ENCODE results near the gene PLXDC2. TPM values are rescaled to one million over a fixed set of nuclear protein-coding genes. Genes with fewer than 3 reads are reported as not detected.

The PLXDC2 gene
- total RNA-seq, 1 experiment from 2014 or later, result 0.21 TPM

DNA sequence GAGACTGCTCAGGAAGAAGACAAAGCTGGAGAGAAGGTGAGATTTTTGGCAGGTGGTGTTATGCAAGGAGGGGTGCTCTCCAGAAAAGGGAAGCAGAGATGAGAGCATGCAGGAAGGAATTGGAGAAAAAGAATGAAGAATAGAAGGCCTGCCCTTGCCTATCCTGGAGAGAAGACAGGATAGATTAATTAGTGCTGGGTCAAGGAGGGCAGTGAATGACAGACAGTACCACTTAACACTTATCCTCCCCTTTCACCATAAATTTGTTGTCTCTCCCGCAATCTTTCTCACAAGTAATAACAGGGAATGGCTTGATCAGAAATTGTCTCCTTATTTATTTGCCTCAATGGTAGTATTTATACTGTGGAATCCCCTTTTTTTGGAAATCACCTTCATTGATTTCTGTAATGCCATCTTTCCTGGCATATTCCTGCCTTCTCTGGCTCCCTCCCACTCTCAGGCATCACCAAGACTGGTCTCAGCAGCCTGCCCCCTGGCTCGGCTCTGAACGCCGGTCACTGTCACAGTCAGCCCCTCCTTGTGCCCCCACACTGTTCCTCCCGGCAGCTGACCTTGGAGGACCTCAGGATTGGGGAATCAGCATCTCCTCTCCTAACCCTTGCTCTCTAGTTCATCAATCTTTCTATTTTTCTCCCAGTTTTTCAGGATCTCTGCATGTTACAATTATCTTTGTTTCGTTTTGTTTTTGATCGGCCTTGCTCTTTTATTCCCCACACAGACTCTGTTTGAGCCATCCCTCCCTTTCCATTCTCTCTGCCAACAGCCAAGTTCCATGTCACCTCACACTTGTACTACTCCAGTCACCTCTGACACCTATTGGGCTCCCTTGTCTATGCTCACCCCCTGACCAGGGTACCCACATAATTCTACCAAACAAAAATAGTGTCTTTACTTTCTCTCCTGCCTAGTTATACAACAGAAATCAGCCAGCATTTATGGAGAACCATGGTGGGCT lies 294.2 kb downstream of the PLXDC2 start:
- DNase-seq (ENCODE audit: low read depth, low spot score) (no peak), ATAC-seq (no peak)
- H3K36me3 ChIP-seq (ENCODE audit: control insufficient read depth, insufficient read depth, low read length), result no peaks in the 10 kb centered on the region
- intact Hi-C loops (cut with micrococcal nuclease; ENCODE audit: unreplicated experiment) (no loop called here), in situ Hi-C loops (cut with HindIII; ENCODE audit: low pct_unique_long_range_greater_than_20kb, low sequenced_read_pairs) (no loop called here)
- no peak overlapping the region for H3K4me3 ChIP-seq (ENCODE audit: low read depth in 2 of 2, low read length in 2 of 2)
- ChIA-PET POLR2A (no interaction called here), CTCF (no interaction called here)
- no peaks in the 10 kb centered on the region for H3K4me1 ChIP-seq (ENCODE audit: control insufficient read depth, insufficient read depth, low read length)
- no peaks in the 10 kb centered on the region for H3K27me3 ChIP-seq (ENCODE audit: control insufficient read depth, insufficient read depth, low read length)
- H3K27ac ChIP-seq (ENCODE audit: low read length), result no peak overlapping the region
- no peak for TF ChIP-seq POLR2AphosphoS5 (IDR thresholded peaks at IDR 0.05; ENCODE audit: low read depth, low read length)
- no peak for TF ChIP-seq CTCF (IDR thresholded peaks at IDR 0.05)
- TF ChIP-seq TCF7L2 (IDR thresholded peaks at IDR 0.05; ENCODE audit: low read depth, low read length), result no peak
- no peaks in the 10 kb centered on the region for H3K9me3 ChIP-seq (ENCODE audit: control insufficient read depth, insufficient read depth, low read depth, low read length)
- no TSS peak for BruUV-seq (replicated peaks)

DNA sequence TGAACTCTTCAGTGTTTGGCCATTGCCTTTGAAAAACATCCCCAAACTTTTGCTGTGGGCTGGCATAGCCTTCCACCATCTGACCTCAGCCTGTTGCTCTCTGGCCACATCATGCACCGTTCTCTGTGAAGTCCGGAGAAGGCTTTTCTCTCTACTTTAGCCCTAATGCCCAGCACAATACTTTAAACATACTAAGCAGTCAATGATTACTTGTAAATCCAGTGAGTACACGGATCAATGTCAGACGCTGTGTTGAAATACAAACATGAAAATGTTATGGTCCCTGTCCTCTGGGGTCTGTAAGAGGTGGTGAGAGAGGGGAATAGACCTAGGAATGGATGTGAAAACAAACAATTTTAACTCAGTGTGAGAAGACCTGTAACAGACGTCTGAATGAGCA lies 297.9 kb downstream of the PLXDC2 start:
- Histone ChIP-seq H3K27me3 (ENCODE audit: control insufficient read depth, insufficient read depth, low read length) (no peaks in the 10 kb centered on the region), H3K4me3 (ENCODE audit: low read depth in 2 of 2, low read length in 2 of 2) (no peak overlapping the region), H3K27ac (ENCODE audit: low read length) (no peak overlapping the region), H3K9me3 (ENCODE audit: control insufficient read depth, insufficient read depth, low read depth, low read length) (no peaks in the 10 kb centered on the region), H3K4me1 (ENCODE audit: control insufficient read depth, insufficient read depth, low read length) (no peaks in the 10 kb centered on the region), H3K36me3 (ENCODE audit: control insufficient read depth, insufficient read depth, low read length) (no peaks in the 10 kb centered on the region)
- ChIA-PET CTCF (no interaction called here), POLR2A (no interaction called here)
- TF ChIP-seq POLR2AphosphoS5 (IDR thresholded peaks at IDR 0.05; ENCODE audit: low read depth, low read length) (no peak), CTCF (IDR thresholded peaks at IDR 0.05) (no peak), REST (IDR thresholded peaks at IDR 0.05; ENCODE audit: insufficient read depth in 1 of 2, low read depth in 2 of 2, low read length in 1 of 2) (no peak), SIN3A (IDR thresholded peaks at IDR 0.05; ENCODE audit: borderline replicate concordance, insufficient read depth, low read depth, low read length) (no peak), TCF7L2 (IDR thresholded peaks at IDR 0.05; ENCODE audit: low read depth, low read length) (no peak)
- ATAC-seq, result no peak
- no TSS peak for BruUV-seq (replicated peaks)
- DNase-seq (ENCODE audit: low read depth, low spot score), result no peak
- in situ Hi-C loops (cut with HindIII; ENCODE audit: low pct_unique_long_range_greater_than_20kb, low sequenced_read_pairs) (no loop called here), intact Hi-C loops (cut with micrococcal nuclease; ENCODE audit: unreplicated experiment) (no loop called here)

Data from Panc1 (cell line).